SK-N-MC (cell line): Measurements from ENCODE around the gene LGALS12.
"Not testable (repeated sequence)": the region's sequence is repeated elsewhere in the genome, so short reads cannot be mapped to it uniquely, and the experiment has no call there.

Experiments
- DNase-seq: peaks from one replicate; pipeline ENCODE4 v3.0.0-alpha.2; 2011; ENCODE audit warnings: low read depth, low spot score
- H3K27ac ChIP-seq: fragments of 200-600 bp; sonication (generic); 2 replicates; pipeline ENCODE4 v1.5.1; 2016; ENCODE audit warnings: mixed run types
- H3K36me3 ChIP-seq: fragments of 200-600 bp; sonication (generic); 2 replicates; pipeline ENCODE4 v1.6.1; 2017; ENCODE audit warnings: antibody characterized with exemption, low read length, mixed read lengths; ENCODE audit not compliant: insufficient read depth
- H3K4me3 ChIP-seq: fragments of 200-600 bp; sonication (generic); 2 replicates; pipeline ENCODE4 v1.5.1; 2016
- H3K9ac ChIP-seq: fragments of 200-600 bp; sonication (generic); 2 replicates; pipeline ENCODE4 v1.8.0; 2017; ENCODE audit warnings: mixed run types, mixed read lengths; ENCODE audit not compliant: insufficient read length
- H3K9me3 ChIP-seq: fragments of 200-600 bp; sonication (generic); 2 replicates; pipeline ENCODE4 v1.6.1; 2017; ENCODE audit warnings: low read depth, mild to moderate bottlenecking, antibody characterized with exemption, low read length, moderate library complexity, mixed read lengths
- EZH2 ChIP-seq: fragments of 200-600 bp; sonication (generic); IDR thresholded peaks from one replicate; pipeline ENCODE4 v1.6.1; 2017; ENCODE audit warnings: antibody characterized with exemption
- FOXP2 ChIP-seq: optimal IDR thresholded peaks from 2 replicates; pipeline ENCODE3; 2011; ENCODE audit warnings: mild to moderate bottlenecking, moderate library complexity; ENCODE audit not compliant: insufficient read depth; ENCODE audit errors: extremely low read length, control extremely low read depth
- POLR2AphosphoS5 ChIP-seq: IDR thresholded peaks from 2 replicates; pipeline ENCODE4 v1.6.1; 2012; ENCODE audit warnings: mild to moderate bottlenecking, low read depth, low read length, borderline replicate concordance

Gene LGALS12

DNA sequence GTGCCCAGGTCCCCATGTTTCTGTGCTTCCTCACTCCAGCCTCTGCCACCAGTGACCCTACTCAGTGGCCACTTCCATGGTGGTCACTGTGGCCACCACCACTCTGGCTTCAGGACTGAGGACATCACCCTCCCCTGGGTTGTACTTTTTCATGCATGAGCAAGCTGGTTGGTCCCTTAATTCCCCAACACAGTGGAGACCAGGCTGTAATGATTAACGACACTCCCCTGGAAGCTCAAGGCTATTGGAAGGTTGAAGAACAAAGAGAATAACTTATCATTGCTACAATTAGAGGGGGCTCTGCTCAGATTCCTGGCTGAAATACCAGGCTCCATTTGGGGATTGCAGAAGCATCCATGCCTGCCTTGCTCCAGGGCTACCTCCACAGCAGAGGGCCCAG lies 41.2 kb downstream of the LGALS12 start:
- Histone ChIP-seq H3K9me3 (no peaks in the 10 kb centered on the region), H3K27ac (no peak overlapping the region), H3K4me3 (no peak overlapping the region), H3K9ac (no peak overlapping the region), H3K36me3 (no peaks in the 10 kb centered on the region)
- TF ChIP-seq FOXP2 (no peak), POLR2AphosphoS5 (no peak), EZH2 (no peak)
- no peak for DNase-seq

DNA sequence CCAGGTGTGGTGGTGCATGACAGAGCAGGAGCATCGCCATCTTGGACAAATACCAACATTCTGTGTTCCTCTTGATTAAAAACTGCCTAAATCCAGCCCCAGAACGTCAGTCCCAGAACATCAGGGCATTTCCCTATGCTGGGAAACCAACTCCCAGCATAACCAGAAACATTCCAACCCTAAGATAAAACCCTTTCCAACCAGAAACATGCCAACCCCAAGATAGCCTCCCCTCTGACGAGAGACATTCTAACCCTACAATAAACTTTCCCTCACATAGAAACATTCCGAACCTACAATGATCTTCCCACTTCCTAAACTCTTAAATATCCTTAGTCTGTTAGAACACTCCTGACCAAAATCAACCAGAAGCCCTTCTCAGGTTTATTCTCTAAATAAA lies 42.3 kb downstream of the LGALS12 start:
- Histone ChIP-seq H3K36me3 (no peaks in the 10 kb centered on the region), H3K27ac (no peak overlapping the region), H3K9ac (no peak overlapping the region), H3K4me3 (no peak overlapping the region), H3K9me3 (no peaks in the 10 kb centered on the region)
- DNase-seq: no peak
- TF ChIP-seq FOXP2: no peak
- no peak for TF ChIP-seq EZH2
- TF ChIP-seq POLR2AphosphoS5: no peak

DNA sequence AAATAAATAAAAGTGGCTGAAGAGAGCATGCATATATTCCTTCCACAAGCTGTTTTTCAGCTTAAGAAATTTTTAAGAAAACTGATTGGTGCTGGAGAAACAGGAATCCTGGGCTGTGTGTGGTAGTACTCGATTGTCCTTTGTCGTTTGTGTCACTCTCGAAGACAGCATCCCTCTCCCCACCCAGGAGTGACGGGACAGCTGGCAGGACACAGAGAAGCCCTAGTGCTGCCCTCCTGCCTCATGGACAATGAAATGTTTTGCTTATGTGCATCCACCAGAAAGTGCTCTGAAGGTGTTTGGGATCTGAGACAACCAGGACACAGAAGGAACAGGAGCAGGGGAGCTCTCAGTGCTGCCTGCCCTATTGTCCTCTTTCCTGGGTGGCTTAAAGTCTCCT lies 43.5 kb downstream of the LGALS12 start:
- H3K9ac ChIP-seq: no peak overlapping the region
- H3K27ac ChIP-seq: no peak overlapping the region
- TF ChIP-seq POLR2AphosphoS5: no peak
- TF ChIP-seq EZH2: no peak
- no peak for TF ChIP-seq FOXP2
- no peak overlapping the region for H3K4me3 ChIP-seq
- no peaks in the 10 kb centered on the region for H3K9me3 ChIP-seq
- no peak for DNase-seq
- H3K36me3 ChIP-seq: no peaks in the 10 kb centered on the region

DNA sequence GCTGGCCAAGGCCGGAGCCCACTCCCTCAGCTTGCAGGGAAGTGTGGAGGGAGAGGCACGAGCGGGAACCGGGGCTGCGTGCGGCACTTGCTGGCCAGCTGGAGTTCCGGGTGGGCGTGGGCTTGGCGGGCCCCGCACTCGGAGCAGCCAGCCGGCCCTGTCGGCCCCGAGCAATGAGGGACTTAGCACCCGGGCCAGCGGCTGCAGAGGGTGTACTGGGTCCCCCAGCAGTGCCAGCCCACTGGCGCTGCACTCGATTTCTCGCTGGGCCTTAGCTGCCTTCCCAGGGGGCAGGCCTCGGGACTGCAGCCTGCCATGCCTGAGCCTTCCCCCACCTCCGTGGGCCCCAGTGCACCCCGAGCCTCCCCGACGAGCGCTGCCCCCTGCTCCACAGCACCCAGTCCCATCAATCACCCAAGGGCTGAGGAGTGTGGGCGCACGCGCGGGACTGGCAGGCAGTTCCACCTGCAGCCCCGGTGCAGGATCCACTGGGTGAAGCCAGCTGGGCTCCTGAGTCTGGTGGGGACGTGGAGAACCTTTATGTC lies 44.3 kb downstream of the LGALS12 start:
- not testable (repeated sequence) for H3K9me3 ChIP-seq, H3K36me3 ChIP-seq, H3K27ac ChIP-seq, H3K9ac ChIP-seq, H3K4me3 ChIP-seq, DNase-seq

DNA sequence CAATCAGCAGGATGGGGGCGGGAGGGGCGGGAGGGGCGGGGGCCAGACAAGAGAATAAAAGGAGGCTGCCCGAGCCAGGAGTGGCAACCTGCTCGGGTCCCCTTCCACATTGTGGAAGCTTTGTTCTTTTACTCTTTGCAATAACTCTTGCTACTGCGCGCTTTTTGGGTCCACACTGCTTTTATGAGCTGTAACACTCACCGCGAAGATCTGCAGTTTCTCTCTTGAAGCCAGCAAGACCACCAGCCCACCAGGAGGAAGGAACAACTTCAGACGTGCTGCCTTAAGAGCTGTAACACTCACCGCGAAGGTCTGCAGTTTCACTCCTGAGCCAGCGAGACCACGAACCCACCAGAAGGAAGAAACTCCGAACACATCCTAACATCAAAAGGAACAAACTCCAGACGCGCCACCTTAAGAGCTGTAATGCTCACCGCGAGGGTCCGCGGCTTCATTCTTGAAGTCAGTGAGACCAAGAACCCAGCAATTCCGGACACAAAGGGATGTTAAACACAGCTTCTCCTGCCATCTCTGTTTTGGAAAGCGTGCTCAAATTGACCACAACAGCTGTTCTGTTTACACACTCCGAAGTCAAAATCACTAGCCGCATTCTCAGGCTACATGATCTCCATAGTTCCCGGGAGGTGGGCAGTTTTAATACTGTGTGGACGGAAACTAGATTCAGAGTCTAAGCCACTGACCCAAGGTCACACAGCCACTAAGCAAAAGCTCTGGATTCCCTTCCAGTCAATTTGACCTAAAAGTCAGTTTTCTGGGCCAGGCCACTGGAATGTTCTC lies 45.4 kb downstream of the LGALS12 start:
- Histone ChIP-seq H3K4me3 (no peak overlapping the region), H3K36me3 (no peaks in the 10 kb centered on the region), H3K27ac (no peak overlapping the region), H3K9me3 (no peaks in the 10 kb centered on the region), H3K9ac (no peak overlapping the region)
- TF ChIP-seq POLR2AphosphoS5 (no peak), EZH2 (no peak)
- no peak for DNase-seq

DNA sequence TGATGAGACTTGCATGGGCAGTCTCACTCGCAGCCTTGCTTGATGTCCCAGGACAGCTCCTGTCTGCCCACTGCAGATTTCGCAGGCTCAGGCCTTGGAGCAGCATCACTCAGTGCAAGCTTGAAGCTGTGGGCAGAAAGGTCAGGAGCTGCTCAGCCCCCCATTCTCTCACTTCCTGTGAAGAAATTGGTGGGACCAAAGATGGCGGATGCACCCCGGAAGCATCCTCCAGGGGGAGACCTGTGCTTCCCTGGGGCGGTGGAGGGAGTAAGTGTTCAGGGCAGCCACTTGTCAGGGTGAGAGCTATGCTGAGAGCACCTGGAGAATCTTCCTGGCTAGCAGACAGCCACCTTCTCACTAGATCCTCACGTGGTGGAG lies 46.0 kb downstream of the LGALS12 start:
- TF ChIP-seq EZH2 (no peak), POLR2AphosphoS5 (no peak), FOXP2 (no peak)
- Histone ChIP-seq H3K9me3 (no peaks in the 10 kb centered on the region), H3K27ac (no peak overlapping the region), H3K36me3 (no peaks in the 10 kb centered on the region), H3K4me3 (no peak overlapping the region), H3K9ac (no peak overlapping the region)
- DNase-seq: no peak

DNA sequence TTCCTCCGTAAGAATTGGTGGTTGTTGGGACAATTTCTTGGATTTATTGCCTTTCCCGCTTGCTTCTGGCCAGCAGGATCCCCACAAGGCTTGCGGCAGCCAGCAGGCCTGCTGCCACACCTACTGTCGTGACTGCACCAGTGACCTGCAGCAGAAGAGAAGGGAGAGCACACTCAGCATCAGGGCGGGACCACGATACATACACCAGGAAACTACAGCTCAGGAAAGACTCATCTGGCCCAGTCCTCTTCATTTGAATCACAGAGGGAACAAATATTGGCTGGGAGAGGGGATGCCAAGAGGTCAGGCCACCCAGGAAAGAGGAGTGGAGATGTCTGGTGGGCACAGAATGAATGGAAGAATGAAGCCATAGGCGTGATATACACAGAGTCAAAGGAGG lies 47.0 kb downstream of the LGALS12 start:
- H3K9me3 ChIP-seq: no peaks in the 10 kb centered on the region
- H3K4me3 ChIP-seq: no peak overlapping the region
- TF ChIP-seq FOXP2 (no peak), EZH2 (no peak), POLR2AphosphoS5 (no peak)
- no peak for DNase-seq
- no peaks in the 10 kb centered on the region for H3K36me3 ChIP-seq
- H3K27ac ChIP-seq: no peak overlapping the region
- H3K9ac ChIP-seq: no peak overlapping the region

DNA sequence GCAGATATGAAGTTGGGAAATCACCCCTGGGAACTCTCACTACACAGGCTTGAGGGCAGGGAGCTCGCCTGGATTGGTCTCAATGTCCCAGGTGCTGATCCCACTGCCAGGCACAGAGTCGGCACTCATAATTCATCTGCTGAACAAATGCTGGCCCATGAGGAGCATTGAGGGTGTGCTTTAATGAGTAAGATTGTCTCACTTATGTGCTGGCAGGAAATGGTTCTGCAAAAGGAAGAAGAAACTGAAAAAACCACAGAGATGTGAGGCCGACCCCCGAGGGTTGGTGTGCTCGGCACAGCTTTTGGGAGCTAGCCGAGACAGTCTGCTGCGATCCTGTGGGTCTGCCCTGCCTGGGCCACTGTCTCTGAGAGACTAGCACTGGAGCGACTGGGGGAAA lies 47.9 kb downstream of the LGALS12 start:
- DNase-seq: no peak
- H3K27ac ChIP-seq: 0 out of 2 replicates have a peak overlapping the region, but pooled peaks have one; percentile 20
- no peaks in the 10 kb centered on the region for H3K36me3 ChIP-seq
- TF ChIP-seq POLR2AphosphoS5 (no peak), EZH2 (no peak), FOXP2 (no peak)
- H3K9me3 ChIP-seq: no peaks in the 10 kb centered on the region
- peak overlapping the region; percentile 30; the same call in 1 of the 2 replicates for H3K4me3 ChIP-seq
- peak overlapping the region; percentile 32 for H3K9ac ChIP-seq

DNA sequence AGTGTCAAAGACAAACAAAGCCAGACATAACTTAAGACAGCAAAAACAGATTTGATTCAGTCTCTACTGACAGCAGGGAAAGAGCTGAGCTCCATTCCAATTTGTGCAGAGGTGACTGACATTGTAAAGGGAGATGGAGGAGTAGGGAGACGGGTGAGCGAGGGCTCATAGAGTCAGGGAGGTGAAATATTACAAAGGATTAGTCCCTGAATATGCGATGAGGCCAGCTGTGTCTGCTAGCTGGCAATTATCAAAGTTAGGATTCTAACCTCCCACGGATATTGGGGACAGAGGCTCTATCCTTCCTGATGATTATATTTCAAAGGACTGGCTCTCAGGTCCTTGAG lies 49.0 kb downstream of the LGALS12 start:
- Histone ChIP-seq H3K4me3 (no peak overlapping the region), H3K36me3 (no peaks in the 10 kb centered on the region), H3K9me3 (no peaks in the 10 kb centered on the region), H3K9ac (no peak overlapping the region), H3K27ac (no peak overlapping the region)
- no peak for DNase-seq
- TF ChIP-seq EZH2 (no peak), FOXP2 (no peak), POLR2AphosphoS5 (no peak)
